HCT116 (cell line): ENCODE results near the gene ARHGAP21. TPM values are rescaled to one million over a fixed set of nuclear protein-coding genes. Genes with fewer than 3 reads are reported as not detected.

Experiments used
- ATAC-seq: fragments of 200-7000 bp; cut with Tn5 transposase; 2 replicates; pipeline ENCODE4 v1.9.1; 2020; ENCODE audit warnings: mild to moderate bottlenecking, moderate library complexity
- BruUV-seq: library from RNA; stranded (reverse); fragments of 400-500 nt; replicated peaks from 2 replicates; lab custom pipeline; 2021; lab: Mats Ljungman, UMichigan
- CTCF ChIA-PET: fragments of 300-600 bp; sonication (Branson Sonifier 250); formaldehyde crosslinking; loops from one replicate; lab custom pipeline; 2021; ENCODE audit warnings: antibody characterized with exemption; lab: Charles Lee
- POLR2A ChIA-PET: fragments of 300-600, 350-600 bp; sonication (Branson Sonifier 250); formaldehyde crosslinking; loops from one replicate; lab custom pipeline; 2021; ENCODE audit warnings: antibody characterized with exemption; lab: Charles Lee
- RAD21 ChIA-PET, 2 experiments: fragments of 300-600 bp; sonication (Branson Sonifier 250); formaldehyde crosslinking; loops; one replicate each; lab custom pipeline; 2023; ENCODE audit warnings: low total read pairs in 2 of 2; ENCODE audit not compliant: uncharacterized antibody in 2 of 2, unreplicated experiment in 2 of 2, low non-redundant PET in 1 of 2; lab: Charles Lee
- DNase-seq: peaks from one replicate; pipeline ENCODE4 v3.0.0-alpha.2; 2010; ENCODE audit warnings: low read depth, low spot score
- H2AFZ ChIP-seq: fragments of 200-600 bp; shearing (Covaris generic), sonication (generic); 2 replicates; pipeline ENCODE4 v1.6.1; 2017; ENCODE audit warnings: low read depth, mixed run types, mixed read lengths, antibody characterized with exemption, low read length; ENCODE audit not compliant: poor library complexity, severe bottlenecking
- H3K27ac ChIP-seq: 2 replicates; pipeline ENCODE4 v1.5.1; 2012; ENCODE audit warnings: low read depth, low read length
- H3K27me3 ChIP-seq: fragments of 200-600 bp; sonication (generic); 2 replicates; pipeline ENCODE4 v1.6.1; 2016; ENCODE audit warnings: mixed run types, low read length, mixed read lengths; ENCODE audit not compliant: insufficient read depth
- H3K36me3 ChIP-seq, 2 experiments: fragments of 200-500 bp in 1 of 2; fragments of 200-600 bp in 1 of 2; sonication (Bioruptor generic) in 1 of 2; sonication (generic) in 1 of 2; 2 replicates each; pipeline versions ENCODE4 v1.5.1 to v1.6.1; 2014 to 2016; ENCODE audit warnings: low read length in 2 of 2, inconsistent platforms in 1 of 2, mixed read lengths in 1 of 2, mixed run types in 1 of 2; ENCODE audit not compliant: insufficient read depth in 2 of 2, control insufficient read depth in 1 of 2
- H3K4me1 ChIP-seq, 2 experiments: fragments of 200-600 bp in 1 of 2; sonication (generic) in 1 of 2; 2 replicates each; pipeline versions ENCODE4 v1.5.1 to v1.6.1; 2012 to 2017; ENCODE audit warnings: low read length in 2 of 2, inconsistent platforms in 1 of 2, mild to moderate bottlenecking in 1 of 2, mixed read lengths in 1 of 2, mixed run types in 1 of 2, moderate library complexity in 1 of 2; ENCODE audit not compliant: insufficient read depth in 2 of 2, control insufficient read depth in 1 of 2
- H3K4me2 ChIP-seq: fragments of 200-600 bp; sonication (generic); 2 replicates; pipeline ENCODE4 v1.6.1; 2017; ENCODE audit warnings: mixed run types, low read length, mixed read lengths
- H3K4me3 ChIP-seq, 2 experiments: fragments of 200-600 bp in 1 of 2; sonication (generic) in 1 of 2; replicated peaks in 1 of 2; 2 replicates each; pipeline ENCODE4 v1.5.1; 2011 to 2016; ENCODE audit warnings: low read length in 2 of 2, control low read depth in 1 of 2, low read depth in 1 of 2, mild to moderate bottlenecking in 1 of 2, mixed read lengths in 1 of 2, mixed run types in 1 of 2
- H3K79me2 ChIP-seq: fragments of 200-600 bp; sonication (generic); 2 replicates; pipeline ENCODE4 v1.6.1; 2017; ENCODE audit warnings: mild to moderate bottlenecking, mixed run types, low read length, moderate library complexity, mixed read lengths; ENCODE audit not compliant: insufficient read depth
- H3K9ac ChIP-seq: fragments of 200-600 bp; sonication (generic); 2 replicates; pipeline ENCODE4 v1.6.1; 2016; ENCODE audit warnings: low read length, mixed read lengths
- H3K9me2 ChIP-seq: fragments of 200-600 bp; sonication (generic), shearing (Covaris generic); 2 replicates; pipeline ENCODE4 v1.6.1; 2017; ENCODE audit warnings: mixed run types, mild to moderate bottlenecking, moderate library complexity; ENCODE audit not compliant: insufficient read depth
- H3K9me3 ChIP-seq, 2 experiments: fragments of 200-500 bp in 1 of 2; fragments of 200-600 bp in 1 of 2; sonication (Bioruptor generic) in 1 of 2; sonication (generic) in 1 of 2; 2 replicates each; pipeline ENCODE4 v1.6.1; 2014 to 2017; ENCODE audit warnings: low read length in 2 of 2, mixed read lengths in 2 of 2, inconsistent platforms in 1 of 2, low read depth in 1 of 2, mild to moderate bottlenecking in 1 of 2, mixed run types in 1 of 2, moderate library complexity in 1 of 2; ENCODE audit not compliant: control insufficient read depth in 1 of 2, insufficient read depth in 1 of 2
- H4K20me1 ChIP-seq: fragments of 200-600 bp; sonication (generic), shearing (Covaris generic); 2 replicates; pipeline ENCODE4 v1.6.1; 2017; ENCODE audit warnings: mixed run types, mild to moderate bottlenecking, moderate library complexity; ENCODE audit not compliant: insufficient read depth
- CBX3 ChIP-seq: IDR thresholded peaks from 2 replicates; pipeline ENCODE4 v1.6.1; 2012; ENCODE audit warnings: low read depth
- CEBPB ChIP-seq: IDR thresholded peaks from 2 replicates; pipeline ENCODE4 v1.6.1; 2012; ENCODE audit warnings: low read depth
- EGR1 ChIP-seq: IDR thresholded peaks from 2 replicates; pipeline ENCODE4 v1.6.1; 2012; ENCODE audit warnings: low read depth
- JUND ChIP-seq: IDR thresholded peaks from 2 replicates; pipeline ENCODE4 v1.6.1; 2012
- POLR2AphosphoS5 ChIP-seq: IDR thresholded peaks from 2 replicates; pipeline ENCODE4 v1.6.1; 2011; ENCODE audit warnings: mild to moderate bottlenecking, low read depth, low read length, moderate library complexity
- RAD21 ChIP-seq: IDR thresholded peaks from 2 replicates; pipeline ENCODE4 v1.6.1; 2012; ENCODE audit warnings: low read depth, mild to moderate bottlenecking
- SIN3A ChIP-seq: IDR thresholded peaks from 2 replicates; pipeline ENCODE4 v1.6.1; 2012; ENCODE audit warnings: low read depth
- TCF7L2 ChIP-seq: IDR thresholded peaks from 2 replicates; pipeline ENCODE4 v1.7.0; 2011; ENCODE audit warnings: borderline replicate concordance, inconsistent platforms; ENCODE audit not compliant: insufficient read depth, insufficient read length; ENCODE audit errors: extremely low read depth
- YY1 ChIP-seq: IDR thresholded peaks from 2 replicates; pipeline ENCODE4 v1.6.1; 2011; ENCODE audit warnings: low read length, low read depth, moderate library complexity, mild to moderate bottlenecking; ENCODE audit not compliant: insufficient replicate concordance; ENCODE audit errors: extremely low read depth
- ZNF274 ChIP-seq: fragments of 200-500 bp; sonication (Bioruptor generic); IDR thresholded peaks from 2 replicates; pipeline ENCODE4 v1.6.1; 2014; ENCODE audit warnings: mild to moderate bottlenecking, low read depth, low read length, inconsistent platforms
- intact Hi-C: fragments of 100-400 bp; cut with micrococcal nuclease; formaldehyde crosslinking; loops from 2 replicates; pipeline ENCODE4 v1.10.0; 2022
- total RNA-seq: library from RNA; stranded (reverse); gene quantifications from one replicate; pipeline ENCODE4 v1.2.1, GENCODE V29; 2021; ENCODE audit not compliant: unreplicated experiment
- TF ChIP-seq, protein P1 (sequence below): IDR thresholded peaks from 2 replicates; pipeline ENCODE4 v1.6.1; 2012; ENCODE audit warnings: low read depth

Gene ARHGAP21
- total RNA-seq, 1 experiment from 2014 or later = 47.7 TPM

GRCh38 chr10:24589265-24589664, 134.4 kb downstream of the ARHGAP21 start:
- Histone ChIP-seq H3K4me2 (no peak overlapping the region), H2AFZ (no peak overlapping the region), H3K27ac (no peak overlapping the region), H3K79me2 (no peaks in the 10 kb centered on the region), H4K20me1 (no peaks in the 10 kb centered on the region)
- DNase-seq = no peak
- CTCF ChIA-PET = no interaction called here
- intact Hi-C loops = no loop called here
- TF ChIP-seq CEBPB (no peak), POLR2AphosphoS5 (no peak), SIN3A (no peak), EGR1 (no peak), YY1 (no peak), JUND (no peak), RAD21 (no peak), TCF7L2 (no peak), ZNF274 (no peak), CBX3 (no peak)
- TF ChIP-seq, protein P1, sequence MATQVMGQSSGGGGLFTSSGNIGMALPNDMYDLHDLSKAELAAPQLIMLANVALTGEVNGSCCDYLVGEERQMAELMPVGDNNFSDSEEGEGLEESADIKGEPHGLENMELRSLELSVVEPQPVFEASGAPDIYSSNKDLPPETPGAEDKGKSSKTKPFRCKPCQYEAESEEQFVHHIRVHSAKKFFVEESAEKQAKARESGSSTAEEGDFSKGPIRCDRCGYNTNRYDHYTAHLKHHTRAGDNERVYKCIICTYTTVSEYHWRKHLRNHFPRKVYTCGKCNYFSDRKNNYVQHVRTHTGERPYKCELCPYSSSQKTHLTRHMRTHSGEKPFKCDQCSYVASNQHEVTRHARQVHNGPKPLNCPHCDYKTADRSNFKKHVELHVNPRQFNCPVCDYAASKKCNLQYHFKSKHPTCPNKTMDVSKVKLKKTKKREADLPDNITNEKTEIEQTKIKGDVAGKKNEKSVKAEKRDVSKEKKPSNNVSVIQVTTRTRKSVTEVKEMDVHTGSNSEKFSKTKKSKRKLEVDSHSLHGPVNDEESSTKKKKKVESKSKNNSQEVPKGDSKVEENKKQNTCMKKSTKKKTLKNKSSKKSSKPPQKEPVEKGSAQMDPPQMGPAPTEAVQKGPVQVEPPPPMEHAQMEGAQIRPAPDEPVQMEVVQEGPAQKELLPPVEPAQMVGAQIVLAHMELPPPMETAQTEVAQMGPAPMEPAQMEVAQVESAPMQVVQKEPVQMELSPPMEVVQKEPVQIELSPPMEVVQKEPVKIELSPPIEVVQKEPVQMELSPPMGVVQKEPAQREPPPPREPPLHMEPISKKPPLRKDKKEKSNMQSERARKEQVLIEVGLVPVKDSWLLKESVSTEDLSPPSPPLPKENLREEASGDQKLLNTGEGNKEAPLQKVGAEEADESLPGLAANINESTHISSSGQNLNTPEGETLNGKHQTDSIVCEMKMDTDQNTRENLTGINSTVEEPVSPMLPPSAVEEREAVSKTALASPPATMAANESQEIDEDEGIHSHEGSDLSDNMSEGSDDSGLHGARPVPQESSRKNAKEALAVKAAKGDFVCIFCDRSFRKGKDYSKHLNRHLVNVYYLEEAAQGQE = no peak
- TF ChIP-seq, all 23 proteins: peak for 0
- no peaks in the 10 kb centered on the region for H3K9me2 ChIP-seq
- no peak overlapping the region for H3K4me3 ChIP-seq
- H3K4me1 ChIP-seq = no peaks in the 10 kb centered on the region
- H3K9me3 ChIP-seq = no peaks in the 10 kb centered on the region
- no TSS peak for BruUV-seq
- peaks cover 4 to 15% of the 10 kb centered on the region in 2 experiments; a peak in 3 of 4 replicates for H3K36me3 ChIP-seq
- POLR2A ChIA-PET = no interaction called here
- no peak overlapping the region for H3K9ac ChIP-seq
- RAD21 ChIA-PET = no interaction called here
- ATAC-seq = no peak
- no peaks in the 10 kb centered on the region for H3K27me3 ChIP-seq
